ENCODE data around the gene LCN12. TPM values are rescaled to one million over a fixed set of nuclear protein-coding genes. Genes with fewer than 3 reads are reported as not detected.

Gene LCN12
- polyA plus RNA-seq, 1 donor from 2014 or later = 2.9 TPM

GRCh38 chr9:136957901-136958300 is 5.8 kb downstream of the LCN12 start:
- TF ChIP-seq SMC3 (conservative IDR thresholded peaks at IDR 0.05; ENCODE audit: poor library complexity) = no peak
- TF ChIP-seq REST (IDR thresholded peaks at IDR 0.05; ENCODE audit: borderline replicate concordance) = no peak
- Histone ChIP-seq H3K36me3 (ENCODE audit: insufficient read depth, low read length) (no peaks in the 10 kb centered on the region), H4K20me1 (ENCODE audit: insufficient read depth) (no peaks in the 10 kb centered on the region), H3K79me2 (replicated peaks; ENCODE audit: insufficient read depth, low read length) (no peaks in the 10 kb centered on the region), H3K27me3 (ENCODE audit: insufficient read depth, low read depth, low read length) (no peaks in the 10 kb centered on the region), H2AFZ (ENCODE audit: low read depth, low read length) (no peak overlapping the region), H3K4me2 (ENCODE audit: low read length) (no peak overlapping the region), H3K9me3 (ENCODE audit: low read length) (no peaks in the 10 kb centered on the region), H3K27ac (ENCODE audit: low read length) (no peak overlapping the region), H3F3A (ENCODE audit: insufficient read depth, low read length, poor library complexity, severe bottlenecking) (no peaks in the 10 kb centered on the region), H3K4me3 (ENCODE audit: low read length) (no peak overlapping the region), H3K9me2 (ENCODE audit: insufficient read depth, low read length) (no peaks in the 10 kb centered on the region), H3K9ac (ENCODE audit: low read length) (no peak overlapping the region)

GRCh38 chr9:136958473-136958872 is 6.4 kb downstream of the LCN12 start:
- Histone ChIP-seq H3K9me2 (ENCODE audit: insufficient read depth, low read length) (no peaks in the 10 kb centered on the region), H3K9me3 (ENCODE audit: low read length) (no peaks in the 10 kb centered on the region), H3K27me3 (ENCODE audit: insufficient read depth, low read depth, low read length) (no peaks in the 10 kb centered on the region), H3K36me3 (ENCODE audit: insufficient read depth, low read length) (no peaks in the 10 kb centered on the region), H4K20me1 (ENCODE audit: insufficient read depth) (no peaks in the 10 kb centered on the region), H2AFZ (ENCODE audit: low read depth, low read length) (no peak overlapping the region), H3K9ac (ENCODE audit: low read length) (no peak overlapping the region), H3F3A (ENCODE audit: insufficient read depth, low read length, poor library complexity, severe bottlenecking) (no peaks in the 10 kb centered on the region), H3K4me2 (ENCODE audit: low read length) (no peak overlapping the region), H3K79me2 (replicated peaks; ENCODE audit: insufficient read depth, low read length) (no peaks in the 10 kb centered on the region), H3K4me3 (ENCODE audit: low read length) (no peak overlapping the region), H3K27ac (ENCODE audit: low read length) (no peak overlapping the region)
- TF ChIP-seq TAF1 (IDR thresholded peaks at IDR 0.05; ENCODE audit: low read depth) (no peak), CTCF (IDR thresholded peaks at IDR 0.05; ENCODE audit: poor library complexity, severe bottlenecking) (no peak)

GRCh38 chr9:136958898-136959850 is 7.1 kb downstream of the LCN12 start:
- Histone ChIP-seq H2AFZ (ENCODE audit: low read depth, low read length) (no peak overlapping the region), H3K36me3 (ENCODE audit: insufficient read depth, low read length) (no peaks in the 10 kb centered on the region), H3K79me2 (replicated peaks; ENCODE audit: insufficient read depth, low read length) (no peaks in the 10 kb centered on the region), H3K9ac (ENCODE audit: low read length) (no peak overlapping the region), H3K9me2 (ENCODE audit: insufficient read depth, low read length) (no peaks in the 10 kb centered on the region), H3K27ac (ENCODE audit: low read length) (no peak overlapping the region), H3F3A (ENCODE audit: insufficient read depth, low read length, poor library complexity, severe bottlenecking) (no peaks in the 10 kb centered on the region), H3K9me3 (ENCODE audit: low read length) (no peaks in the 10 kb centered on the region), H3K4me3 (ENCODE audit: low read length) (no peak overlapping the region), H4K20me1 (ENCODE audit: insufficient read depth) (no peaks in the 10 kb centered on the region), H3K27me3 (ENCODE audit: insufficient read depth, low read depth, low read length) (no peaks in the 10 kb centered on the region), H3K4me2 (ENCODE audit: low read length) (no peak overlapping the region)
- TF ChIP-seq RAD21 (conservative IDR thresholded peaks at IDR 0.05) (no peak), CTCF (IDR thresholded peaks at IDR 0.05; ENCODE audit: poor library complexity, severe bottlenecking) (no peak), EP300 (conservative IDR thresholded peaks at IDR 0.05; ENCODE audit: poor library complexity, severe bottlenecking) (no peak), REST (IDR thresholded peaks at IDR 0.05; ENCODE audit: borderline replicate concordance) (no peak), EZH2 (IDR thresholded peaks at IDR 0.05; ENCODE audit: borderline replicate concordance, insufficient read depth, low read length, poor library complexity, severe bottlenecking) (no peak), SMC3 (conservative IDR thresholded peaks at IDR 0.05; ENCODE audit: poor library complexity) (no peak), TAF1 (IDR thresholded peaks at IDR 0.05; ENCODE audit: low read depth) (no peak), MXI1 (conservative IDR thresholded peaks at IDR 0.05; ENCODE audit: poor library complexity, severe bottlenecking) (no peak), POLR2AphosphoS5 (IDR thresholded peaks at IDR 0.05) (no peak)

Data from neural cell (in vitro differentiated cells).